K562 (cell line): ENCODE measurements around the gene ARHGAP28.

ENCODE experiments used
- DDX20 ChIP-seq: fragments of 450-650 bp; IDR thresholded peaks from 2 replicates; pipeline ENCODE4 v1.6.1; 2016; ENCODE audit warnings: missing genetic modification characterization, low read depth, mild to moderate bottlenecking, missing compliant biosample characterization, moderate library complexity
- ZNF133 ChIP-seq: fragments of 250-450 bp; sonication (Bioruptor Pico); IDR thresholded peaks from 2 replicates; pipeline ENCODE4 v1.4.0; 2020; ENCODE audit warnings: mild to moderate bottlenecking

DNA sequence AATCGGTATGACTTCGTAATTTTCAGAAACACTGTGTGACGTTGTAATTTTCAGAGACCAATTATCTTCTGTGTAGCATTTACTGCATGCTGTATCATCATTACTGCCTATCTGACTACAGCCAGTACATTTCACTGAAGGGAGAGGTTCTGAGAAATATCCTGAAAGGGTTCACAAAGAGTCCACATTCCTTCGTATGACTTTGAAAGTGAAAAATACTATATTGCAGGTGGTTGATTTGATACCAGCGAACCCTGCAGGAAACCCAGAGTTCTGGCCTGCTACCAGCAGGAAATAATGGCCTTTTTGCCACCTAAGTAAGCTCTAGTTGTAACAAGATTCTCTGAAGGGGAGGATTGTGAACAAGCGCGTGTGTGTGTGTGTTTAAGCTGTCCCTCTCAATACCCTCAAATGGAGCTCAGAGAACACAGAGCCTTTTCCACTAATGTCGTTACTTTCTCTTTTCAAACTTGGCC lies 155.5 kb downstream of the ARHGAP28 start:
- TF ChIP-seq DDX20 (tag) (no peak), ZNF133 (CRISPR knock-in tag) (no peak)
